HCT116 (cell line): ENCODE data around the gene GSDMA.

Source experiments
- CBX3 ChIP-seq: IDR thresholded peaks from 2 replicates; pipeline ENCODE4 v1.6.1; 2012; ENCODE audit warnings: low read depth
- EZH2 ChIP-seq: fragments of 200-600 bp; sonication (generic); IDR thresholded peaks from 2 replicates; pipeline ENCODE4 v1.6.1; 2017; ENCODE audit warnings: antibody characterized with exemption, mixed run types
- JUND ChIP-seq: IDR thresholded peaks from 2 replicates; pipeline ENCODE4 v1.6.1; 2012
- RAD21 ChIP-seq: IDR thresholded peaks from 2 replicates; pipeline ENCODE4 v1.6.1; 2012; ENCODE audit warnings: low read depth, mild to moderate bottlenecking
- TF ChIP-seq, protein P1 (sequence below): IDR thresholded peaks from 2 replicates; pipeline ENCODE4 v1.6.1; 2012; ENCODE audit warnings: low read depth
- TF ChIP-seq, protein P2 (sequence below): IDR thresholded peaks from 2 replicates; pipeline ENCODE4 v1.6.1; 2011; ENCODE audit warnings: mild to moderate bottlenecking, low read length, moderate library complexity; ENCODE audit not compliant: insufficient replicate concordance; ENCODE audit errors: extremely low read depth

DNA sequence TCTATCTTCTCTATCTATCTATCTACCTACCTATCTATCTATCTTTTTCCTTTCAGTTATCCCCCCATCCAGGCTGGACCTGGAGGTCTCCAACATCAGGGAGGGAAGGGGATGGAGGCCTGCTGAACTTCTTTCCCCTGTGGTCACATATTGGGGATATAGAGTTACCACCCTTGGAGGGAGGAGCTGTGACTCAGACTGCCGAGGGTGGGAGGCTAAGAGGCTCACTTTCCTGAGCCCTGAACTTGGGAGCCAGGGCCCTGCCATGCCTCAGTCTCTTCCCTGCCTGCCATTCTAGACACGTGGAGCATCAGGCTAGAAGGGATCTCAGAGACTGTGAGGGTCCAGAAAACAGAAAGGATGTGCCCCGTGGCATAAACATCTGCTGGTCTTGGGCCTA, 26.9 kb upstream of the GSDMA start:
- TF ChIP-seq EZH2 (no peak), JUND (no peak), CBX3 (no peak), RAD21 (no peak)
- TF ChIP-seq, protein P1, sequence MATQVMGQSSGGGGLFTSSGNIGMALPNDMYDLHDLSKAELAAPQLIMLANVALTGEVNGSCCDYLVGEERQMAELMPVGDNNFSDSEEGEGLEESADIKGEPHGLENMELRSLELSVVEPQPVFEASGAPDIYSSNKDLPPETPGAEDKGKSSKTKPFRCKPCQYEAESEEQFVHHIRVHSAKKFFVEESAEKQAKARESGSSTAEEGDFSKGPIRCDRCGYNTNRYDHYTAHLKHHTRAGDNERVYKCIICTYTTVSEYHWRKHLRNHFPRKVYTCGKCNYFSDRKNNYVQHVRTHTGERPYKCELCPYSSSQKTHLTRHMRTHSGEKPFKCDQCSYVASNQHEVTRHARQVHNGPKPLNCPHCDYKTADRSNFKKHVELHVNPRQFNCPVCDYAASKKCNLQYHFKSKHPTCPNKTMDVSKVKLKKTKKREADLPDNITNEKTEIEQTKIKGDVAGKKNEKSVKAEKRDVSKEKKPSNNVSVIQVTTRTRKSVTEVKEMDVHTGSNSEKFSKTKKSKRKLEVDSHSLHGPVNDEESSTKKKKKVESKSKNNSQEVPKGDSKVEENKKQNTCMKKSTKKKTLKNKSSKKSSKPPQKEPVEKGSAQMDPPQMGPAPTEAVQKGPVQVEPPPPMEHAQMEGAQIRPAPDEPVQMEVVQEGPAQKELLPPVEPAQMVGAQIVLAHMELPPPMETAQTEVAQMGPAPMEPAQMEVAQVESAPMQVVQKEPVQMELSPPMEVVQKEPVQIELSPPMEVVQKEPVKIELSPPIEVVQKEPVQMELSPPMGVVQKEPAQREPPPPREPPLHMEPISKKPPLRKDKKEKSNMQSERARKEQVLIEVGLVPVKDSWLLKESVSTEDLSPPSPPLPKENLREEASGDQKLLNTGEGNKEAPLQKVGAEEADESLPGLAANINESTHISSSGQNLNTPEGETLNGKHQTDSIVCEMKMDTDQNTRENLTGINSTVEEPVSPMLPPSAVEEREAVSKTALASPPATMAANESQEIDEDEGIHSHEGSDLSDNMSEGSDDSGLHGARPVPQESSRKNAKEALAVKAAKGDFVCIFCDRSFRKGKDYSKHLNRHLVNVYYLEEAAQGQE = no peak
- TF ChIP-seq, protein P2, sequence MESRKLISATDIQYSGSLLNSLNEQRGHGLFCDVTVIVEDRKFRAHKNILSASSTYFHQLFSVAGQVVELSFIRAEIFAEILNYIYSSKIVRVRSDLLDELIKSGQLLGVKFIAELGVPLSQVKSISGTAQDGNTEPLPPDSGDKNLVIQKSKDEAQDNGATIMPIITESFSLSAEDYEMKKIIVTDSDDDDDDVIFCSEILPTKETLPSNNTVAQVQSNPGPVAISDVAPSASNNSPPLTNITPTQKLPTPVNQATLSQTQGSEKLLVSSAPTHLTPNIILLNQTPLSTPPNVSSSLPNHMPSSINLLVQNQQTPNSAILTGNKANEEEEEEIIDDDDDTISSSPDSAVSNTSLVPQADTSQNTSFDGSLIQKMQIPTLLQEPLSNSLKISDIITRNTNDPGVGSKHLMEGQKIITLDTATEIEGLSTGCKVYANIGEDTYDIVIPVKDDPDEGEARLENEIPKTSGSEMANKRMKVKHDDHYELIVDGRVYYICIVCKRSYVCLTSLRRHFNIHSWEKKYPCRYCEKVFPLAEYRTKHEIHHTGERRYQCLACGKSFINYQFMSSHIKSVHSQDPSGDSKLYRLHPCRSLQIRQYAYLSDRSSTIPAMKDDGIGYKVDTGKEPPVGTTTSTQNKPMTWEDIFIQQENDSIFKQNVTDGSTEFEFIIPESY = no peak
